ENCODE data around the gene TMCO4. TPM values are rescaled to one million over a fixed set of nuclear protein-coding genes. Genes with fewer than 3 reads are reported as not detected.

Gene TMCO4
- polyA plus RNA-seq, 1 donor: 3.0 TPM

DNA sequence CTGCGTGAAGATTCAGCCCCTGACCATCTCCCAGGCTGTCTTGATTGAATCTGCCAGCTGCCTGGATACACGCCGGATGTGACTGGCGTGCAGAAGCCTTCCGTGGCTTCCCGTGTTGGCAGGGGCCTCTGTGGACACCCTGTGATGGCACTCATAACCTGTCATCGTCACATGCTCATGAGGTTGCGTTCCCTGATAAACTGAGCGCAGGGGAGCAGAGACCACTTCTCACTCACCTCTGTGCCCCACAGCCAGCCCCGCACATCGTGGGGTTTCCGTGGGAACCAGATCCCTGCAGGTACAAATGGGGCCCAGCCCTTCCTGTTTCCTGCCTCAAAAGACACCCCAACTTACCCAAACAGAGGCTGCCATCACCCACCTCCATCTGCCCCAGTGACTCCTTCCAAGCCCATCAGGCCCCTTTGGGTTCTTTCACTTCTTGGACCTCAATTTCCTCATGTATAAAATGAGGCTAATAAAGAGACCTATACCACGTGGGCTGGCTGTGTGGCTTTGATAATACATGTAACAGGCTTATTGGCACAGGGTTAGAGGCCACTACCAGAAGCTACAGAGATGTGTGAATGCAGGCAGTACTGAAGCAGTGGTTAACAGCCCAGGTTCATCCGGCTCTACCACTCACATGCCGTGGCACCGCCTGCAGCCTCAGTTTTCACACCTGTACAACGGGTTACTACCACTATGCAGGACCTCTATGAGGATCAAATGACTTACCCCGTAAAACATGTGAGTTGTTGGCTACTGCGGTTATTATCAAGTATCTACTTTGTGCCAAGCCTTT, 111.5 kb downstream of the TMCO4 start:
- DNase-seq (ENCODE audit: low read depth): no peak

DNA sequence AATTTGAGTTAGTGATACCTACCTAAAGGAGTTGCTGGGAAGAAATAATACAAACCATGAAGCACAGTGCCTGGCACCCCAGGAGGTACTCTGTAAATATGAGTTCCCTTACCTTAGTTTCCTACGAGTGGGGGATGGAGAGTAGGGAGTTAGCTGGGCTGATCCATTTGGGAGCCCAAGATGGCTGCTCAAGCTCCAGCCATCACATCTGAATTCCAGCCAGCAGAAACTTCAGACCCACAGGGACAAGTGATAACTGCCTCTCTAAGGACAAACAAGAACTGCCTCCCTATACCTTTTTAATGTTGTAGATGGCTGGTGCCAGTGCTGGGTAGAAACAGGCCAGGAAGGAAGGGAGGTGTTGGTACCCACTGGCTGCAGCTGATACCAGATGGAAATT, 112.3 kb downstream of the TMCO4 start:
- no peak for DNase-seq (ENCODE audit: low read depth)

DNA sequence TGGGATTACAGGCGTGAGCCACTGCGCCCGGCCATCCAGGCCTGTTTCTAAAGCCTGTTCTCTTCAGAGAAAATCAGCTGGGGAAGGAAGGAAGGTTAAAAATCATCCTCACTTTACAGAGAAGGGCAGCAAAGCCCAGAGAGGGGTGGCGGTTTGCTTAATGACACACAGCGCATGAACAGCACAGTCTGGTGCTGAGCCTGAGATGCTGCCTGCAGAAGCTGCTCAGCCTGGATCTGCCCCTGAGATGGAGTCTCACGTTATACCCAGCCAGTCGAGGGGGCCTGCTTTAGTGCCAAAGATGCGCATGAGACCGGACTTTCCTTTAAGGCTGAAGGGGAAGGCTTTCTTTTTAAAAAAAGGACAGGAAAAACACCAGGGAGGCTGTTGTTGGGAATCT, 113.7 kb downstream of the TMCO4 start:
- DNase-seq (ENCODE audit: low read depth): no peak

DNA sequence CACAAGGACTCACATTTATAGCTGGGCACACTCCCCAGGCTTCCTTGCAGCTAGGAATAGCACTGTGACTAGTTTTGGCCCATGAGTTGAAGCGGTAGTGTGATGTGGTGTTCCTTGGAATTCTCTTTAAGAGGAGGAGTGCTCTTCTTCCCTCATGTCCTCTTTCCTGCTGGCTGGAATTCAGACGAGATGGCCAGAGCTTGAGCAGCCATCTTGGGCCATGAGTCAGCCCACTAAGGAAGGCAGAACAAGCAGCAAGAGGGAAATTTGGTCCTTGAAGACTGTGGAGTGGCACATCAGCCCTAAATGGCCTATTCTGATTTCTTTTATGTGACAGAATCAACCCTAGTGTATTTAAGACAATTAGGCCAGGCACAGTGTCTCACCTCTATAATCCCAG, 115.0 kb downstream of the TMCO4 start:
- no peak for DNase-seq (ENCODE audit: low read depth)

DNA sequence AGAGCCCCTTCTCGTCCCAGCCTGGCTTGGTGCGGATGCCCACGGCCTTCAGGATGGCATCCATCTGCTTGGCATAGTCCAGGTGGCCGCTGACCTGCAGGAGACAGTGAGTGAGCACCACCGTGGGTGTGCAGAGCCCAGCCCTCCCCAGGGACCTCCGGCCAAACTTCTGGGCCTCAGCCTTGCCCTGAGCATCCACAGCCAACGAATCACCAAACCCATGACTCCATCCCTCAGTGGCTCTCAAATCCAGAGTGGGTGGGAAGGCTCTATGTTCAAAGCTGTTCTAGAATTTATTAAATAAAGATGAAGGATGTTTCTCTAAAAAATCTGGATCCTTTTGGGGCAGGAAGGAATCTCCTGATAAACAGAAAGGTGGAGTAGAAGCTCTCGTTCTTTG, 116.4 kb downstream of the TMCO4 start:
- DNase-seq (ENCODE audit: low read depth): no peak

DNA sequence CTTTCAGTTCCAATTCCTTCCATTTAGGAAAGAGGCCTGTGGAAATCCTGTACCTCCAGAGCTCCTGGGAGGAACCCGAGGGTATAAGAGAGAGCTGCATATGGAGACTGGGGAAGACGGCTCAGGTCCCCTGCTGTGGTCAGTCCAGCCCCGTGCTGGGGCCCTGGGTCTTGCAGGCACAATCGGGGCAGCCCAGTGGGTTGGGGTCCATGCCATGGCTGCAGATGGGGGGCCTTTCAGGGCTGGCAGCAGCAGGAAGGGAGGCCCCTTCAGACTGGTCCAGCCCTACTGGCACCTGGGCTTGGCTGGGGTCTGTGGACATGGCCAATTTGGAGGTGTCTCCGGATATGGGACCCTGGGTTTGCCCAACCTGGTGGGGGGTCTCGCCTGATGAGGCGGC, 116.8 kb downstream of the TMCO4 start:
- no peak for DNase-seq (ENCODE audit: low read depth)

DNA sequence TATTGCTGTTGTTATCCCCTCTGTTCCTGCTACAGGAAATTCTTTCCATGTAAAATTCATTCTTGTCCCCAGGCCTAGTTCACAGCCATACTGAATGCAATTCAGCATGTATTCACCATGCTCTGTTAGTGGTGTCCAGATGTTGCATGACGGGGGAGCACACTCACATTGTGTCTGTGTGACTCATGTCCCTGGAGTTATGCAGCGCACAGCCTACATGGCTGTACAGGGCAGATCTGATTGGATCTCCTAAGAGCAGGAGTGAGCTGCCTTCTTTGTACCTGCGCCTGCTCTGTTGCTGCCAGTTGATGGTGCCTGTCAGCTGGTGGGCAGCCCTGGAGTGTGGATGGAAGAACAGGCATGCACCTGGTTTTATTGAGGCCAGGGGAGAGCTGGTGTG, 117.5 kb downstream of the TMCO4 start:
- no peak for DNase-seq (ENCODE audit: low read depth)

DNA sequence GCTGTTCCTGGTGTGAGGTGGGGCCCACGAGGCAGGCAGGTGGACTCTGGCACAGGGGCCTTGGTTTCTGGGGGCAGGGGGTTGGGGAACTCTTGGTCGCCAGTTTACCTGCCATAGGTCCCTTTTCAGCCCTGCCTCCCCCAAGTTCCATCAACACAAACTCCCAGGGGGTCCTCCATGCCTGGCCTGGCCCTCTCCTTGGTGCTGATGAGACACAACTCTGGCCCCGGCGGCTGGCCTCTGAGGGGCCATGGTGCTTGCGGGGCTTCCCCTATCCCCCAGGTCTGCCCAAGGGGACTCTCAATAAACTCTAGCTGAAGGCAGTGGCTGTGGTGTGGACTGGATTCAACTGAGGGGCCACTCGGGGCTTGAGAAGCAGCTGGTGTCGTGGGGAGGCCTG, 119.1 kb downstream of the TMCO4 start:
- DNase-seq (ENCODE audit: low read depth): no peak

DNA sequence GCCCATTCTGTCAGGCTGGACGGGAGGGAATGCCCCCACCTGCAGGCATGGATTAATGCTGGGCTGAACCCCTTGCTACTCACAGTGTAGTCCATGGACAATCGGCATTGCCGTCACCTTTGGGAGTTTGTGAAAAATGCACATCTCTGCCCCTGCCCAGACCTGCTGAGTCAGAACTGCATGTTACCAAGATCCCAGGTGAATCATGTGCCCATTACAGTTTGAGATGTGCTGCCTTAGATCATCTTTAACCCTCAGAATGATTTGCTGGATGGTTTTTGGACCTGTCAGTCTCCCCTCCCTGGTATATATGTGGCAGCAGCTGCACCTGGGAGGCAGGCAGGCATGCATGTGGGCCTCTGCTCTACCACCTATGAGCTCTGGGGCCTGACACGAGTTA, 120.0 kb downstream of the TMCO4 start:
- no peak for DNase-seq (ENCODE audit: low read depth)

DNA sequence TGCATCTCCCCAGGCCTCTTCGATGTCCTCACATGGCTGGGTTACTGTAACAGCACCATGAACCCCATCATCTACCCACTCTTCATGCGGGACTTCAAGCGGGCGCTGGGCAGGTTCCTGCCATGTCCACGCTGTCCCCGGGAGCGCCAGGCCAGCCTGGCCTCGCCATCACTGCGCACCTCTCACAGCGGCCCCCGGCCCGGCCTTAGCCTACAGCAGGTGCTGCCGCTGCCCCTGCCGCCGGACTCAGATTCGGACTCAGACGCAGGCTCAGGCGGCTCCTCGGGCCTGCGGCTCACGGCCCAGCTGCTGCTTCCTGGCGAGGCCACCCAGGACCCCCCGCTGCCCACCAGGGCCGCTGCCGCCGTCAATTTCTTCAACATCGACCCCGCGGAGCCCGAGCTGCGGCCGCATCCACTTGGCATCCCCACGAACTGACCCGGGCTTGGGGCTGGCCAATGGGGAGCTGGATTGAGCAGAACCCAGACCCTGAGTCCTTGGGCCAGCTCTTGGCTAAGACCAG, 120.7 kb downstream of the TMCO4 start:
- DNase-seq (ENCODE audit: low read depth): no peak

DNA sequence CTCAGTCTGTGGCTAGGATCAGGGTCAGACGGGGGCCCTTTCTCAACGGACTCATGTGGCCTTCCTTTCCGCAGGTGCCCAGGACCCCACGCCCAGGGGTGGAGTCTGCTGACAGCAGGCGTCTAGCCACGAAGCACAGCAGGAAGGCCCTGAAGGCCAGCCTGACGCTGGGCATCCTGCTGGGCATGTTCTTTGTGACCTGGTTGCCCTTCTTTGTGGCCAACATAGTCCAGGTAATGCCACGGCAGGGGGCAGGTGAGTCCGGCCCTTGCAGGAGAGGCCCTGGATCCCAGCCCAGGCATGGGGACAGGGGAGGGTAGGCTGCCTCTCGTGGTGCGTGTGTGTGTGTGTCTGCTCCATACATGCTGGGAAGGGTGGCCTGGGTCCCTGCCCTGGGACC, 121.2 kb downstream of the TMCO4 start:
- no peak for DNase-seq (ENCODE audit: low read depth)

DNA sequence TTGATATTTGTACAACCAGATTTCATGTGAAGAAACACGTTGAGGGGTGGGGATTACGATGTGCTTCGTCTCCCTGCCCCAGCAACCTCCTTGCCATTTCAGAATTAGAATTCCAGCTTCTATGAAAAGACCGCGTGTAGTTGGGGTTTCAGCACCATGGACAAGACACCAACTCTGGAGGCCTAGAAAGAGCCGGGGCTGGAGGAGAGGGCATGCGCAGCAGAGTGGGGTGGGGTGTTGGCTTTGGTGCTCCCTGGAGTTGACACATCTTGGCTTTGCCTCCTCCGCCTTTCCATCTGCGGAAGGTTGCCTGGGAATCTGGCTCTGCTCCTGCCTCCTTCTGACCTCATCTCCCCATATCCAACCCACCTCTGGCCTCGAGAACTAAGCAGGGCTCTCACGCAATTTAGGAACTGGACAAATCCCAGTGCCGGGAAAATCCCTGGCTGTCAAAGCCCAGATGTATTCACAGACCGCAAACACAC, 123.2 kb downstream of the TMCO4 start:
- DNase-seq (ENCODE audit: low read depth): peak; percentile 45

DNA sequence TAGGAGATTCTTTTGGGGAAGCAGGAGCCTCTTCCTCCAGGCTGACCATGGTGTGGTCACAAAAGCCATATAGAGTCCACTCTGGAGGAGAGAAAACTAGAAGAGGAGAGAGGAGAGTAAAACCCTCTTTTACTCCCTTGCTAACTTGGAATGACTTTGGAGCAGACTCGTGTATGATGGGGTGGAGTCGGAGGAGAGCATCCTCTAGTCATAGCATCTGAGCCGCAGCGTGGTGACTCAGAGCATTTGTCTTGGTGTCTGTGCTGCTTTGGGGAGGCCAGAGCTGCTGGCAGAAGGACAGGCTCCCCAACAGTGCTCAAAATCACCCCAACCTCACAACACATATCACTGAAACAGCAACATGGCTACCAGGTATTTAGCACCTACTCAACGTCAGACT, 123.9 kb downstream of the TMCO4 start:
- no peak for DNase-seq (ENCODE audit: low read depth)

DNA sequence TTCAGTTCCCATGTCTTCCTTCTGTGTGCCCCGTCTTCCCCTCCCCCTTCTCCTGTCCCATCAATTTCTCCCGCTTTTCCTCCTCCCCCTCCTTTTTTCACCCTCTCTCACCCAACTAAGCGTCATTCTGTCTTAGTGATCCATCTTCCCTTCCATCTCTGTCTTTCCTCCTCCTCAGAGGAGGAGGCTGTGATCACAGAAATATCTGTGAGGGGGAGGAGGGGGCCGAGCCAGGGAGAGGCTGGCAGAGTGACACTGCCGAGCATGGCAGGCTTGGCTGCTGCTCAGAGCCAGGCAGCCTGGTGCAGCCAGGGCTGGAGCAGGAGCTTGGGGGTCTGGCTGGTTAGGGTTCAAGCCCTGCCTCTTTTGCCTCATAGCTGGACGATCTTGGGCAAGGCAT, 127.5 kb downstream of the TMCO4 start:
- DNase-seq (ENCODE audit: low read depth): no peak

DNA sequence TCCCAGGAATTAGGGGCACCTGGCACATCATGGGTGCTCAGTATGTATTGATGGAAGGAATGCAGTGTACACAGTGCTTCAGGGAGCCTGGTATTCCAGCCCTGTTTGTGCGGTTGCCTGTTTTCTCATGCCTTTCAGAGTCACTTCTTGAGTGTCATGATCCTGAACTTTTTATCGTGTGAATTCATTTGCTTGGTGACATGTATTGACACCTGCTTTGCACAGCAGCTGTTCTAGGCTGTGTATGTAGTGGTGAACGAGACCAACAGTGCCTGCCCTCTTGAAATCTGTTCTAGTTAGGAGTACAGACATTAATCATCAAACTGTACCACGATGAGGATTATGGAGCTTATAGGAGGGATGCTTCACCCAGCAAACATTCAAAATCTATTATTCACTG, 128.9 kb downstream of the TMCO4 start:
- DNase-seq (ENCODE audit: low read depth): no peak

DNA sequence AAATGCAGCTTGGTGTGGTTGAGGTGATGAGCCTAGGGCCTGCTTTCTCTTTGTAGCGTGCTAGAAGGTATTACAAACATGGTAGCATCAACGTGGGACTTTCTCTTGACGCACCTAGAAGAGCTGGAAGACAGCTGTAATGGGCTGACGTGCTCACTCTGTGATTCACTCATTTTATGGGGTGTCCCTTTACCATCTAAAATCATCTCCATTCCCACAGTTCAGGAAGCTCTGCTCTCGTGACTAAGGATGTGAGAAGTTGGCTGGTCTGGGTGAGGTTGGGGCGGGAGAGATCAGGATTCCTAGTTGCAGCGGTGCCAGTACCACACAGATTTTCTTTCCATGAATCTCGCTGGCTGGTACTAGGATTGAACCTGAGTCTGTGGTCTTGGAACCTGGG, 130.8 kb downstream of the TMCO4 start:
- DNase-seq (ENCODE audit: low read depth): no peak

DNA sequence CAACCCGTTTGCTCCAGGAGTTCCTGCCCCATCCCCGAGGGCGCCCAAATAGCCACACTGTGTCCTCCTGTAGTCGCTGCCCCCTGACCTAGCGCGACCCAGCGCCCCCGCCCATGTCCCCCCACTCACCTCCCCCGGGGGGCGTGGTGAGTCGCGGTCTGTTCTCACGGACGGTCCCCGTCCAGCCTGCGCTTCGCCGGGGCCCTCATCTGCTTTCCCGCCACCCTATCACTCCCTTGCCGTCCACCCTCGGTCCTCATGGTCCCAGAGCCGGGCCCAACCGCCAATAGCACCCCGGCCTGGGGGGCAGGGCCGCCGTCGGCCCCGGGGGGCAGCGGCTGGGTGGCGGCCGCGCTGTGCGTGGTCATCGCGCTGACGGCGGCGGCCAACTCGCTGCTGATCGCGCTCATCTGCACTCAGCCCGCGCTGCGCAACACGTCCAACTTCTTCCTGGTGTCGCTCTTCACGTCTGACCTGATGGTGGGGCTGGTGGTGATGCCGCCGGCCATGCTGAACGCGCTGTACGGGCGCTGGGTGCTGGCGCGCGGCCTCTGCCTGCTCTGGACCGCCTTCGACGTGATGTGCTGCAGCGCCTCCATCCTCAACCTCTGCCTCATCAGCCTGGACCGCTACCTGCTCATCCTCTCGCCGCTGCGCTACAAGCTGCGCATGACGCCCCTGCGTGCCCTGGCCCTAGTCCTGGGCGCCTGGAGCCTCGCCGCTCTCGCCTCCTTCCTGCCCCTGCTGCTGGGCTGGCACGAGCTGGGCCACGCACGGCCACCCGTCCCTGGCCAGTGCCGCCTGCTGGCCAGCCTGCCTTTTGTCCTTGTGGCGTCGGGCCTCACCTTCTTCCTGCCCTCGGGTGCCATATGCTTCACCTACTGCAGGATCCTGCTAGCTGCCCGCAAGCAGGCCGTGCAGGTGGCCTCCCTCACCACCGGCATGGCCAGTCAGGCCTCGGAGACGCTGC, 133.9 kb downstream of the TMCO4 start:
- DNase-seq (ENCODE audit: low read depth): no peak

DNA sequence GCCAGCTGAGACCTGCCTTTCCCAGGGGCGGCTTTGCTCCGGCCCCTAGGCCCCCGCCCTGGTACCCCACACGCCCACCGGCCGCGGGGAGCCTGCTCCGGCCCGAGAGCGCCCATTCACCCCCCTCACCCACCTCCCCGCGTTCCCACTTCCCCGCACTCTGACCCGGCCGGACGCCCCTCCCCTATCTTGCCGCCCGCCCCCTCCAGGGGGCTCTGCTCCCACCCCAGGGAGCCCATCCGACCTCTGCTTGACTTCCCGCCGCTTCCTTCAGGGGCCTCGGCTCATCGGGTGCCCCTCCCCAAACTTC, 134.6 kb downstream of the TMCO4 start:
- DNase-seq (ENCODE audit: low read depth): no peak

DNA sequence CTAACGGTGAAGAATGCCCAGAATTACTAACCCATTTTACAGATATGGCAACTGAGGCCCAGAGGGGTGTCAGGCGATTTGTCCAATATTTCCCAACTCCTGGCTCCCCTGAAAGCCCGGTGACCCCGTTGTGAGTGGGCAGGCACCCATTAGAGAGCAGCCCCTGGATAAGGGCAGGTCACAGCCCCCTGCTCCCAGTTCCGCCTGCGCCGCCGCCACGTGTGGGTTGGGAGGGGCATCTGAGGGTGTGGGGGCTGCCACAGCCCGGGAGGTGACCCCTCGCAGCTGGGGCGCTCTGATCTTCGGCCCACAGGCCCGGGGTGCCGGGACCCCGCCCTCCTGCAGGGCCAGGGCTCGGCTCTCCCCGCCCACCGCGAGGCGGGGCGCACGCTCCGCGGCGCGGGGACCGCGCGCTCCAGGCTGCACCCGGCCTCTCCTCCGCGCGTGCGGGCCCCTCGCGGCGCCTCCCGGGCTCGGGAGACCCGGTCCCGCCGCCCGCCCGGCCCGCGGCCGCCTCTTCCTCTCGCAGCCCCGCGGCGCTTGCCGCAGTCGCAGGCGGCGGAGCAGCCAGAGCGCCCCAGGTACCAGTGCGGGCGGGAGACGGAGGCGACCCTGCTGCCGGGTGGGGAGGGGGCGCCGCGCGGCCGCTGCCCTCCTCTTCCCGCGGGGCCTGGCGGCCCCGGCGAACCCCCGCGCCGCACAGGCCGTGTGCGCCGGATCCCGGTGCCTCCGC, 135.1 kb downstream of the TMCO4 start, which contains the start of gene HTR6:
Gene HTR6 (plus strand): TSS at position 423 of the 733 bp plus-strand sequence. CDS start 879 bp downstream, outside the sequence.
- DNase-seq (ENCODE audit: low read depth): no peak

DNA sequence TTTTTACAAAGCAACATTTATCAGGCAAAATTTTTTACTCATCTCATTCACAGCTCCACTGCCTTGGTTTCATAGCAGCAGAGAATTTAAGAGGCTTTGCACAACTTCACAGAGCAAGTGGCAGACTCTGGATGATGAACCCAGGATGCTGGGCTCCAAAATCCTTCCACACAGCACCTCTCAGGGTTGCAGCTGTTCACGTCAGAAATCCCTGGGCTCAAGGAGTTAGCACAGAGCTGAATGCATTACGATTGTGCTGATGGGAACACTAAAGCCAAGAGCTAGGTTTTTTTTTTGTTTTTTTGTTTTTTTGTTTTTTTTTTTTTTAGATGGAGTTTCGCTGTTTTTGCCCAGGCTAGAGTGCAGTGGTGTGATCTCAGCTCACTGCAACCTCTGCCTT, 137.4 kb downstream of the TMCO4 start:
- no peak for DNase-seq (ENCODE audit: low read depth)

DNA sequence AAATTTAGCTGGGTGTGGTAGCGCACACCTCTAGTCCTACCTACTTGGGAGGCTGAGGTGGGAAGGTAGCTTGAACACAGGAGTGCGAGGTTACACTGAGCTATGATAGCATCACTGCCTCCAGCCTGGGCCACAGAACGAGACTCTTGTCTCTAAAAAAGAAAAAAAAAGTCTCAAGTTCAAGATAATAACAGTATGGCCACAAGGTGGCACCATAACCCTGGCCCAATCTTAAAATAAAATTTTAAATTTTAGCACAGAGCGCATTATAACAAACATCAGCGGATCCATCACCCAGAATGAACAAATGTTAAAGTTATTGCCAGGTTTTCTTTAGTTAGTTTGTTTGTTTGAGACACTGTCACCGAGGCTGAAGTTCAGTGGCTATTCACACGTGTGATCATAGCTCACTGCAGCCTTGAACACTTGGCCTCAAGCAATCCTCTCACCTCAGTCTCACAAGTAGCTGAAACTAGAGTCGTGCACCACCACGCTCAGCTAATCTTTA, 137.9 kb downstream of the TMCO4 start:
- DNase-seq (ENCODE audit: low read depth): no peak

DNA sequence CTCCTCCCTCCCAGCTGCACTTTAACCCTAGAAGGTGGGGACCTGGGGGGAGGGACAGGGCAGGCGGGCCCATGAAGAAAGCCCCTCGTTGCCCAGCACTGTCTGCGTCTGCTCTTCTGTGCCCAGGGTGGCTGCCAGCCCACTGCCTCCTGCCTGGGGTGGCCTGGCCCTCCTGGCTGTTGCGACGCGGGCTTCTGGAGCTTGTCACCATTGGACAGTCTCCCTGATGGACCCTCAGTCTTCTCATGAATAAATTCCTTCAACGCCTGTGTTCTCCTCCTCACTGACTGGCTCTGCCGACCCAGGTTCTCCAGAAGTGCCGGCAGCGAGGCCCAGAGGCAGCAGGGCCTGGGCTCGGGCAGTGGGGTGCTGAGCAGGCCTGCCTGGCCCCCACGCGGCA, 141.5 kb downstream of the TMCO4 start:
- no peak for DNase-seq (ENCODE audit: low read depth)

Measured in forelimb muscle (tissue), 1 donor.